ENCODE measurements around the gene GRAMD1B. TPM values are rescaled to one million over a fixed set of nuclear protein-coding genes. Genes with fewer than 3 reads are reported as not detected.

Gene GRAMD1B
- total and polyA plus RNA-seq, 2 donors (not counting 1 experiment from before 2014, with no cell fraction given) = 0.83 to 1.5 TPM

- Histone ChIP-seq H3K9me3 (ENCODE audit: control insufficient read depth, insufficient read depth, low read depth, low read length) (no peaks in the 10 kb centered on the region), H3K27ac (ENCODE audit: insufficient read depth, low read length) (no peak overlapping the region), H3K36me3 (ENCODE audit: control insufficient read depth, insufficient read depth, low read length) (no peaks in the 10 kb centered on the region), H3K79me2 (ENCODE audit: control insufficient read depth, insufficient read depth, low read length) (no peaks in the 10 kb centered on the region), H3K27me3 (ENCODE audit: control insufficient read depth, insufficient read depth, low read length) (no peaks in the 10 kb centered on the region), H3K4me1 (ENCODE audit: control insufficient read depth, extremely low read depth, insufficient read depth, low read length) (no peaks in the 10 kb centered on the region), H3K4me3 (replicated peaks in 1 of 4; ENCODE audit: control extremely low read depth in 1 of 4, insufficient read depth in 1 of 4, low read depth in 3 of 4, low read length in 4 of 4) (no peak overlapping the region), H4K20me1 (ENCODE audit: control insufficient read depth, extremely low read depth, insufficient read depth, low read length) (no peaks in the 10 kb centered on the region), H3K9ac (ENCODE audit: insufficient read depth, low read length) (no peak overlapping the region), H3K4me2 (ENCODE audit: extremely low read depth, insufficient read depth, low read length) (no peak overlapping the region), H2AFZ (ENCODE audit: low read length) (no peak overlapping the region)
- TF ChIP-seq CTCF (conservative IDR thresholded peaks at IDR 0.05 in 1 of 2, IDR thresholded peaks at IDR 0.05 in 1 of 2; ENCODE audit: low read depth in 1 of 2, low read length in 2 of 2) (no peak), EZH2 (IDR thresholded peaks at IDR 0.05; ENCODE audit: low read length, missing control alignments) (no peak)
- no peak for DNase-seq (ENCODE audit: low read depth in 2 of 2)
Observed at GRCh38 chr11:123585206-123585605, 155.1 kb downstream of the GRAMD1B start.

GRCh38 chr11:123585706-123586105 is 155.6 kb downstream of the GRAMD1B start:
- H3K79me2 ChIP-seq (ENCODE audit: control insufficient read depth, insufficient read depth, low read length) = no peaks in the 10 kb centered on the region
- H3K36me3 ChIP-seq (ENCODE audit: control insufficient read depth, insufficient read depth, low read length) = no peaks in the 10 kb centered on the region
- H2AFZ ChIP-seq (ENCODE audit: low read length) = no peak overlapping the region
- no peaks in the 10 kb centered on the region for H3K4me1 ChIP-seq (ENCODE audit: control insufficient read depth, extremely low read depth, insufficient read depth, low read length)
- no peak overlapping the region for H3K9ac ChIP-seq (ENCODE audit: insufficient read depth, low read length)
- H3K4me2 ChIP-seq (ENCODE audit: extremely low read depth, insufficient read depth, low read length) = no peak overlapping the region
- DNase-seq (ENCODE audit: low read depth in 2 of 2) = no peak
- no peaks in the 10 kb centered on the region for H3K9me3 ChIP-seq (ENCODE audit: control insufficient read depth, insufficient read depth, low read depth, low read length)
- H3K27me3 ChIP-seq (ENCODE audit: control insufficient read depth, insufficient read depth, low read length) = no peaks in the 10 kb centered on the region
- H3K27ac ChIP-seq (ENCODE audit: insufficient read depth, low read length) = no peak overlapping the region
- TF ChIP-seq EZH2 (IDR thresholded peaks at IDR 0.05; ENCODE audit: low read length, missing control alignments) (no peak), CTCF (conservative IDR thresholded peaks at IDR 0.05 in 1 of 2, IDR thresholded peaks at IDR 0.05 in 1 of 2; ENCODE audit: low read depth in 1 of 2, low read length in 2 of 2) (no peak)
- H3K4me3 ChIP-seq (replicated peaks in 1 of 4; ENCODE audit: control extremely low read depth in 1 of 4, insufficient read depth in 1 of 4, low read depth in 3 of 4, low read length in 4 of 4) = no peak overlapping the region
- no peaks in the 10 kb centered on the region for H4K20me1 ChIP-seq (ENCODE audit: control insufficient read depth, extremely low read depth, insufficient read depth, low read length)

GRCh38 chr11:123586568-123586967 is 156.5 kb downstream of the GRAMD1B start:
- Histone ChIP-seq H3K9ac (ENCODE audit: insufficient read depth, low read length) (no peak overlapping the region), H4K20me1 (ENCODE audit: control insufficient read depth, extremely low read depth, insufficient read depth, low read length) (no peaks in the 10 kb centered on the region), H3K27ac (ENCODE audit: insufficient read depth, low read length) (no peak overlapping the region), H2AFZ (ENCODE audit: low read length) (no peak overlapping the region), H3K9me3 (ENCODE audit: control insufficient read depth, insufficient read depth, low read depth, low read length) (no peaks in the 10 kb centered on the region), H3K4me1 (ENCODE audit: control insufficient read depth, extremely low read depth, insufficient read depth, low read length) (no peaks in the 10 kb centered on the region), H3K79me2 (ENCODE audit: control insufficient read depth, insufficient read depth, low read length) (no peaks in the 10 kb centered on the region), H3K4me2 (ENCODE audit: extremely low read depth, insufficient read depth, low read length) (no peak overlapping the region), H3K27me3 (ENCODE audit: control insufficient read depth, insufficient read depth, low read length) (no peaks in the 10 kb centered on the region), H3K4me3 (replicated peaks in 1 of 4; ENCODE audit: control extremely low read depth in 1 of 4, insufficient read depth in 1 of 4, low read depth in 3 of 4, low read length in 4 of 4) (no peak overlapping the region), H3K36me3 (ENCODE audit: control insufficient read depth, insufficient read depth, low read length) (no peaks in the 10 kb centered on the region)
- DNase-seq (ENCODE audit: low read depth in 2 of 2) = no peak
- TF ChIP-seq CTCF (conservative IDR thresholded peaks at IDR 0.05 in 1 of 2, IDR thresholded peaks at IDR 0.05 in 1 of 2; ENCODE audit: low read depth in 1 of 2, low read length in 2 of 2) (no peak), EZH2 (IDR thresholded peaks at IDR 0.05; ENCODE audit: low read length, missing control alignments) (no peak)

All from fibroblast of lung (primary cell).